Measurements from ENCODE around the gene ANKS1B. TPM values are rescaled to one million over a fixed set of nuclear protein-coding genes. Genes with fewer than 3 reads are reported as not detected.

ANKS1B gene
- total and polyA plus RNA-seq, 2 of the 4 experiments (the other 2 are of a cell fraction) = 0.17 to 0.18 TPM

DNA sequence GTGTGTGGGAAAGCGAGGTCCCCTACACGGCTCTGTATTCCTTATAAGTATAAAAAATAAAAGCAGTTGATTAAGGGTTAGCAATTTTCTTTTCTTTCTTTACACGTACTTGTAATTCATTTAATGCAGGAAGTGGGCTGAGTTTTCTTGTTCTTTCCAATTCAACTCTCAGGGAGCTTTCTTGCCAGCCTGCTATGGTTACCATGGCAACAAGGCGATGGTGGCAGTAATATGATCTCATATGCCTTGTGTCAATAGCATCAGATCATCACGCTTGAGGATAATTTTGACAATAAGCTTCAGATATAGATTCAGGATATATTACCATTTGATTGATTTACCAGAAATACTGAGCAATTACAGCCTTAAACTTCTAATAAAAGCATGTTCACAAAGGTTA lies 873.1 kb downstream of the ANKS1B start:
- H2BK5ac ChIP-seq (ENCODE audit: low read depth, low read length, poor library complexity, severe bottlenecking) = no peak overlapping the region
- H3K9ac ChIP-seq (ENCODE audit: low read depth, low read length) = no peak overlapping the region
- H3K56ac ChIP-seq (ENCODE audit: extremely low read depth, insufficient read depth, low read length) = no peak overlapping the region
- H3K4me3 ChIP-seq (ENCODE audit: insufficient read depth, low read depth, low read length) = no peak overlapping the region
- H2AK5ac ChIP-seq (ENCODE audit: low read depth, low read length) = no peak overlapping the region
- no peak overlapping the region for H3K27ac ChIP-seq (ENCODE audit: insufficient read depth, low read length)
- no peaks in the 10 kb centered on the region for H4K20me1 ChIP-seq (ENCODE audit: insufficient read depth, low read length)
- H3K4me1 ChIP-seq (ENCODE audit: control insufficient read depth, insufficient read depth, low read length) = no peaks in the 10 kb centered on the region
- no peak overlapping the region for H2BK120ac ChIP-seq (ENCODE audit: low read depth, low read length)
- no peak for TF ChIP-seq NFE2L2 (IDR thresholded peaks at IDR 0.05; ENCODE audit: low read depth, low read length)
- TF ChIP-seq FOS (IDR thresholded peaks at IDR 0.05; ENCODE audit: low read depth, low read length) = no peak
- TF ChIP-seq RCOR1 (IDR thresholded peaks at IDR 0.05; ENCODE audit: insufficient replicate concordance, low read length) = no peak
- no peak for TF ChIP-seq MAZ (IDR thresholded peaks at IDR 0.05; ENCODE audit: borderline replicate concordance, low read depth, low read length)
- no peak for TF ChIP-seq MAFK (IDR thresholded peaks at IDR 0.05; ENCODE audit: low read depth, low read length)
- TF ChIP-seq CEBPB (IDR thresholded peaks at IDR 0.05; ENCODE audit: low read depth, low read length) = no peak
- TF ChIP-seq MXI1 (IDR thresholded peaks at IDR 0.05; ENCODE audit: borderline replicate concordance, low read depth, low read length) = no peak
- TF ChIP-seq, protein P1, sequence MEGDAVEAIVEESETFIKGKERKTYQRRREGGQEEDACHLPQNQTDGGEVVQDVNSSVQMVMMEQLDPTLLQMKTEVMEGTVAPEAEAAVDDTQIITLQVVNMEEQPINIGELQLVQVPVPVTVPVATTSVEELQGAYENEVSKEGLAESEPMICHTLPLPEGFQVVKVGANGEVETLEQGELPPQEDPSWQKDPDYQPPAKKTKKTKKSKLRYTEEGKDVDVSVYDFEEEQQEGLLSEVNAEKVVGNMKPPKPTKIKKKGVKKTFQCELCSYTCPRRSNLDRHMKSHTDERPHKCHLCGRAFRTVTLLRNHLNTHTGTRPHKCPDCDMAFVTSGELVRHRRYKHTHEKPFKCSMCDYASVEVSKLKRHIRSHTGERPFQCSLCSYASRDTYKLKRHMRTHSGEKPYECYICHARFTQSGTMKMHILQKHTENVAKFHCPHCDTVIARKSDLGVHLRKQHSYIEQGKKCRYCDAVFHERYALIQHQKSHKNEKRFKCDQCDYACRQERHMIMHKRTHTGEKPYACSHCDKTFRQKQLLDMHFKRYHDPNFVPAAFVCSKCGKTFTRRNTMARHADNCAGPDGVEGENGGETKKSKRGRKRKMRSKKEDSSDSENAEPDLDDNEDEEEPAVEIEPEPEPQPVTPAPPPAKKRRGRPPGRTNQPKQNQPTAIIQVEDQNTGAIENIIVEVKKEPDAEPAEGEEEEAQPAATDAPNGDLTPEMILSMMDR (conservative IDR thresholded peaks at IDR 0.05; ENCODE audit: low read depth, low read length) = no peak
- no peak for TF ChIP-seq ELK1 (IDR thresholded peaks at IDR 0.05; ENCODE audit: borderline replicate concordance, low read depth, low read length)
- no peak for TF ChIP-seq RAD21 (IDR thresholded peaks at IDR 0.05; ENCODE audit: low read length)
- TF ChIP-seq POLR2A (IDR thresholded peaks at IDR 0.05; ENCODE audit: low read depth, low read length) = no peak
- no peak for TF ChIP-seq CHD1 (IDR thresholded peaks at IDR 0.05; ENCODE audit: low read depth, low read length)
- TF ChIP-seq SMC3 (IDR thresholded peaks at IDR 0.05; ENCODE audit: low read depth, low read length) = no peak
- TF ChIP-seq, protein P2, sequence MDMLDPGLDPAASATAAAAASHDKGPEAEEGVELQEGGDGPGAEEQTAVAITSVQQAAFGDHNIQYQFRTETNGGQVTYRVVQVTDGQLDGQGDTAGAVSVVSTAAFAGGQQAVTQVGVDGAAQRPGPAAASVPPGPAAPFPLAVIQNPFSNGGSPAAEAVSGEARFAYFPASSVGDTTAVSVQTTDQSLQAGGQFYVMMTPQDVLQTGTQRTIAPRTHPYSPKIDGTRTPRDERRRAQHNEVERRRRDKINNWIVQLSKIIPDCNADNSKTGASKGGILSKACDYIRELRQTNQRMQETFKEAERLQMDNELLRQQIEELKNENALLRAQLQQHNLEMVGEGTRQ (IDR thresholded peaks at IDR 0.05; ENCODE audit: low read depth, low read length) = no peak
- no peak for TF ChIP-seq BHLHE40 (IDR thresholded peaks at IDR 0.05; ENCODE audit: low read depth, low read length)
- no peak for TF ChIP-seq RFX5 (IDR thresholded peaks at IDR 0.05; ENCODE audit: low read depth, low read length)
- no peak overlapping the region for H4K5ac ChIP-seq (ENCODE audit: low read depth, low read length)
- no peaks in the 10 kb centered on the region for H3K36me3 ChIP-seq (ENCODE audit: control insufficient read depth, insufficient read depth, low read length)
- BruUV-seq (replicated peaks) = no TSS peak
- no peak overlapping the region for H4K91ac ChIP-seq (ENCODE audit: insufficient read depth, low read depth, low read length)
- DNase-seq = no peak
- H3K23ac ChIP-seq (ENCODE audit: low read depth, low read length) = no peak overlapping the region
- no peak overlapping the region for H3K4me2 ChIP-seq (ENCODE audit: low read depth, low read length)
- ChIA-PET CTCF (interaction anchor here (0.6 kb wide), 1 partner anchor 1514 kb away, joined by 7 read pairs; no protein-coding TSS in a partner anchor), POLR2A (ENCODE audit: unreplicated experiment) (no interaction called here)
- H3K4ac ChIP-seq (ENCODE audit: low read depth, low read length) = no peak overlapping the region
- H3K27me3 ChIP-seq (ENCODE audit: control insufficient read depth, insufficient read depth, low read length) = no peaks in the 10 kb centered on the region
- H3K14ac ChIP-seq (replicated peaks; ENCODE audit: low read depth, low read length) = no peak overlapping the region
- dilution Hi-C loops (cut with HindIII; ENCODE audit: low sequenced_read_pairs, unreplicated experiment) = no loop called here
- ATAC-seq (ENCODE audit: low read depth) = no peak
- H3K18ac ChIP-seq (ENCODE audit: low read depth, low read length) = no peak overlapping the region
- no peak overlapping the region for H2BK20ac ChIP-seq (ENCODE audit: low read depth, low read length)
- no peak overlapping the region for H4K8ac ChIP-seq (ENCODE audit: low read depth in 2 of 2, low read length in 2 of 2)
- no peaks in the 10 kb centered on the region for H3K9me3 ChIP-seq (ENCODE audit: control insufficient read depth, insufficient read depth, low read length)
- no peaks in the 10 kb centered on the region for H3K9me1 ChIP-seq (ENCODE audit: insufficient read depth, low read length)
- no peak overlapping the region for H2AFZ ChIP-seq (replicated peaks; ENCODE audit: low read length, poor library complexity)
- no CpG with 5 or more reads among the region's 5 CpGs for WGBS, 2 experiments (ENCODE audit: extremely low coverage in 2 of 2, insufficient read length in 1 of 2)
- no peak overlapping the region for H2AK9ac ChIP-seq (replicated peaks; ENCODE audit: low read depth, low read length, poor library complexity)
- intact Hi-C loops (cut with micrococcal nuclease) = no loop called here
- no peak overlapping the region for H2BK15ac ChIP-seq (ENCODE audit: low read depth, low read length)
- no peaks in the 10 kb centered on the region for H3K79me1 ChIP-seq (ENCODE audit: low read depth in 1 of 2, low read length in 2 of 2)
- in situ Hi-C loops (cut with MboI; ENCODE audit: low sequenced_read_pairs) = no loop called here

Data from IMR-90 (cell line).